HepG2 (cell line): ENCODE measurements around the gene HEPN1. TPM values are rescaled to one million over a fixed set of nuclear protein-coding genes. Genes with fewer than 3 reads are reported as not detected.
A peak's percentile ranks its signal among the peaks of the same experiment; 100 is the strongest.

ENCODE experiments used
- AGO1 ChIP-seq: fragments of 200-400 bp; formaldehyde crosslinking; IDR thresholded peaks from 2 replicates; pipeline ENCODE4 v1.6.1; 2017; ENCODE audit warnings: mild to moderate bottlenecking, low read depth, low read length, moderate library complexity; ENCODE audit not compliant: poor library complexity, severe bottlenecking
- ATAD3A ChIP-seq: sonication (generic); formaldehyde crosslinking; IDR thresholded peaks from 2 replicates; pipeline ENCODE4 v1.4.0; 2020; ENCODE audit warnings: missing genetic modification reagents
- BCL6 ChIP-seq: IDR thresholded peaks from 2 replicates; pipeline ENCODE4 v1.6.1; 2016; ENCODE audit warnings: missing genetic modification reagents, missing compliant biosample characterization
- CEBPG ChIP-seq: IDR thresholded peaks from 2 replicates; pipeline ENCODE4 v1.6.1; 2016
- ELF3 ChIP-seq: IDR thresholded peaks from 2 replicates; pipeline ENCODE4 v1.6.1; 2016; ENCODE audit warnings: missing genetic modification reagents, missing compliant biosample characterization
- FOXK2 ChIP-seq: fragments of 450-650 bp; IDR thresholded peaks from 2 replicates; pipeline ENCODE4 v1.6.1; 2016
- NR2F2 ChIP-seq: IDR thresholded peaks from 2 replicates; pipeline ENCODE4 v1.6.1; 2012; ENCODE audit warnings: low read depth, inconsistent platforms, borderline replicate concordance
- RARA ChIP-seq: IDR thresholded peaks from 2 replicates; pipeline ENCODE4 v1.6.1; 2016; ENCODE audit warnings: missing genetic modification reagents, missing compliant biosample characterization
- RBAK ChIP-seq: sonication (generic); formaldehyde crosslinking; IDR thresholded peaks from 2 replicates; pipeline ENCODE4 v1.5.1; 2020; ENCODE audit warnings: mild to moderate bottlenecking, missing genetic modification reagents
- RBFOX2 ChIP-seq: fragments of 200-400 bp; formaldehyde crosslinking; IDR thresholded peaks from 2 replicates; pipeline ENCODE4 v1.6.1; 2017; ENCODE audit warnings: low read depth, mild to moderate bottlenecking, low read length
- RXRB ChIP-seq: IDR thresholded peaks from 2 replicates; pipeline ENCODE4 v1.6.1; 2016; ENCODE audit warnings: borderline replicate concordance, missing genetic modification reagents, missing compliant biosample characterization
- SMC3 ChIP-seq: IDR thresholded peaks from 2 replicates; pipeline ENCODE4 v1.6.1; 2011; ENCODE audit warnings: low read length, improper control_type of control experiment
- SNAPC2 ChIP-seq: sonication (generic); formaldehyde crosslinking; IDR thresholded peaks from 2 replicates; pipeline ENCODE4 v1.8.1; 2022; ENCODE audit warnings: mild to moderate bottlenecking, missing genetic modification reagents
- THAP11 ChIP-seq: IDR thresholded peaks from 2 replicates; pipeline ENCODE4 v1.6.1; 2016; ENCODE audit warnings: missing biosample characterization, missing genetic modification reagents
- XBP1 ChIP-seq: sonication (generic); formaldehyde crosslinking; IDR thresholded peaks from 2 replicates; pipeline ENCODE4 v1.5.0; 2020; ENCODE audit warnings: missing genetic modification reagents
- YEATS4 ChIP-seq: sonication (generic); formaldehyde crosslinking; IDR thresholded peaks from 2 replicates; pipeline ENCODE4 v1.4.0; 2020; ENCODE audit warnings: missing genetic modification reagents, borderline replicate concordance
- ZBTB7B ChIP-seq: sonication (generic); formaldehyde crosslinking; IDR thresholded peaks from 2 replicates; pipeline ENCODE4 v1.4.0; 2020; ENCODE audit warnings: missing genetic modification reagents
- ZNF160 ChIP-seq: sonication (generic); formaldehyde crosslinking; IDR thresholded peaks from 2 replicates; pipeline ENCODE4 v1.8.0; 2022; ENCODE audit warnings: mild to moderate bottlenecking, inconsistent platforms, missing genetic modification reagents
- ZNF225 ChIP-seq: sonication (generic); formaldehyde crosslinking; IDR thresholded peaks from 2 replicates; pipeline ENCODE4 v1.4.0; 2020; ENCODE audit warnings: mild to moderate bottlenecking, missing genetic modification reagents
- ZNF44 ChIP-seq: sonication (generic); formaldehyde crosslinking; IDR thresholded peaks from 2 replicates; pipeline ENCODE4 v1.5.1; 2020; ENCODE audit warnings: mild to moderate bottlenecking, missing genetic modification reagents
- polyA plus RNA-seq, 8 experiments: library from polyadenylated mRNA; depleted of rRNA in 3 of 8; stranded (reverse) in 7 of 8; unstranded in 1 of 8; fragments of >200 nt; fragmentation: Illumina TruSeq in 4 of 8; extraction: Trizol in 4 of 8; gene quantifications; 2 replicates each; pipeline versions ENCODE4 v1.2.1 to v1.2.3, GENCODE V29; 2011 to 2016; ENCODE audit warnings: low read depth in 4 of 8, missing spikeins in 1 of 8, mixed read lengths in 1 of 8; ENCODE audit not compliant: insufficient read depth in 1 of 8
- total RNA-seq, 5 experiments: library from RNA; depleted of rRNA; stranded (reverse); fragments of >200 nt; fragmentation: Illumina TruSeq; extraction: Trizol; gene quantifications; 2 replicates each; pipeline ENCODE4 v1.2.3, GENCODE V29; 2016; ENCODE audit warnings: low read depth in 1 of 5
- TF ChIP-seq, protein P1 (sequence below): IDR thresholded peaks from 2 replicates; pipeline ENCODE4 v1.6.1; 2012; ENCODE audit warnings: low read length, improper control_type of control experiment
- TF ChIP-seq, protein P2 (sequence below): sonication (generic); formaldehyde crosslinking; IDR thresholded peaks from 2 replicates; pipeline ENCODE4 v1.4.0; 2020; ENCODE audit warnings: missing genetic modification reagents
- TF ChIP-seq, protein P3 (sequence below): IDR thresholded peaks from 2 replicates; pipeline ENCODE4 v1.6.1; 2018; ENCODE audit warnings: missing genetic modification reagents
- TF ChIP-seq, protein P4 (sequence below): sonication (generic); formaldehyde crosslinking; IDR thresholded peaks from 2 replicates; pipeline ENCODE4 v1.5.1; 2020; ENCODE audit warnings: mild to moderate bottlenecking, missing genetic modification reagents, borderline replicate concordance
- TF ChIP-seq, protein P5 (sequence below): sonication (generic); formaldehyde crosslinking; IDR thresholded peaks from 2 replicates; pipeline ENCODE4 v1.5.0; 2020; ENCODE audit warnings: missing genetic modification reagents

HEPN1 gene
- total and polyA plus RNA-seq, 2 of the 13 experiments (the other 11 are each of a cell fraction or from before 2014, with no cell fraction given): not detected

DNA sequence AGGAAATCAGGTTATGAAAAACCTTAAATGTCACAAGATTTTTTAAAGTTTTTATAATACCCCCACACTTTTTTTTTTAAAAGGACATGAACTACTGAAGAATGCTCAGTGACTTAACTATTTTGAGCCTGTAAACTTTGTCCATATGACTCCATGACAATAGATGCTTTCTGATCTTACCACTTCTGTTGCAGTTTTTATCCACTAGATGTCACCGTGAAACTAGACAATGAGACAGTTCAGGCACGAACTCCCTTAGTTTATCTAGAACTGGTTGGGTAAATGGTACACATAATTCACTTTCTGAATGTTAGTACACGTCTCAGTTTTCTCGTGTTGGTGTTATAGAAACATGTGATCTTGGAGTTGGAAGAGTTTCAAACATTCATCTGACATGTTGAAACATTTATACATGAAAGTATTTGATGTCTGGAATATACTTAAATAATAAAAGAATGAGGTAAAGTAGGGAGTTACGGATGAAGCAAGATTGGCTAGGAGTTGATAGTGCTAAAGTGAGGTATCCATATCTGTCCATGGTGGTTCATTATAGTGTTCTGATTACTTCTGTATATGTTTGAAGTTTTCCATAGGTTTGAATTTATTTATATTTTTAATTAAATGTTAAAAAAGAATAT is 43.0 kb downstream of the HEPN1 start (continued):
- TF ChIP-seq, protein P1, sequence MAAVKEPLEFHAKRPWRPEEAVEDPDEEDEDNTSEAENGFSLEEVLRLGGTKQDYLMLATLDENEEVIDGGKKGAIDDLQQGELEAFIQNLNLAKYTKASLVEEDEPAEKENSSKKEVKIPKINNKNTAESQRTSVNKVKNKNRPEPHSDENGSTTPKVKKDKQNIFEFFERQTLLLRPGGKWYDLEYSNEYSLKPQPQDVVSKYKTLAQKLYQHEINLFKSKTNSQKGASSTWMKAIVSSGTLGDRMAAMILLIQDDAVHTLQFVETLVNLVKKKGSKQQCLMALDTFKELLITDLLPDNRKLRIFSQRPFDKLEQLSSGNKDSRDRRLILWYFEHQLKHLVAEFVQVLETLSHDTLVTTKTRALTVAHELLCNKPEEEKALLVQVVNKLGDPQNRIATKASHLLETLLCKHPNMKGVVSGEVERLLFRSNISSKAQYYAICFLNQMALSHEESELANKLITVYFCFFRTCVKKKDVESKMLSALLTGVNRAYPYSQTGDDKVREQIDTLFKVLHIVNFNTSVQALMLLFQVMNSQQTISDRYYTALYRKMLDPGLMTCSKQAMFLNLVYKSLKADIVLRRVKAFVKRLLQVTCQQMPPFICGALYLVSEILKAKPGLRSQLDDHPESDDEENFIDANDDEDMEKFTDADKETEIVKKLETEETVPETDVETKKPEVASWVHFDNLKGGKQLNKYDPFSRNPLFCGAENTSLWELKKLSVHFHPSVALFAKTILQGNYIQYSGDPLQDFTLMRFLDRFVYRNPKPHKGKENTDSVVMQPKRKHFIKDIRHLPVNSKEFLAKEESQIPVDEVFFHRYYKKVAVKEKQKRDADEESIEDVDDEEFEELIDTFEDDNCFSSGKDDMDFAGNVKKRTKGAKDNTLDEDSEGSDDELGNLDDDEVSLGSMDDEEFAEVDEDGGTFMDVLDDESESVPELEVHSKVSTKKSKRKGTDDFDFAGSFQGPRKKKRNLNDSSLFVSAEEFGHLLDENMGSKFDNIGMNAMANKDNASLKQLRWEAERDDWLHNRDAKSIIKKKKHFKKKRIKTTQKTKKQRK: no peak
- peak; percentile 85 for TF ChIP-seq SMC3
- 0 out of 2 replicates have a peak, but pooled peaks have one; percentile 31 for TF ChIP-seq CEBPG (CRISPR knock-in tag)
- no peak for TF ChIP-seq BCL6 (CRISPR knock-in tag)
- TF ChIP-seq, protein P2, sequence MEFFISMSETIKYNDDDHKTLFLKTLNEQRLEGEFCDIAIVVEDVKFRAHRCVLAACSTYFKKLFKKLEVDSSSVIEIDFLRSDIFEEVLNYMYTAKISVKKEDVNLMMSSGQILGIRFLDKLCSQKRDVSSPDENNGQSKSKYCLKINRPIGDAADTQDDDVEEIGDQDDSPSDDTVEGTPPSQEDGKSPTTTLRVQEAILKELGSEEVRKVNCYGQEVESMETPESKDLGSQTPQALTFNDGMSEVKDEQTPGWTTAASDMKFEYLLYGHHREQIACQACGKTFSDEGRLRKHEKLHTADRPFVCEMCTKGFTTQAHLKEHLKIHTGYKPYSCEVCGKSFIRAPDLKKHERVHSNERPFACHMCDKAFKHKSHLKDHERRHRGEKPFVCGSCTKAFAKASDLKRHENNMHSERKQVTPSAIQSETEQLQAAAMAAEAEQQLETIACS (CRISPR knock-in tag): no peak
- no peak for TF ChIP-seq RBAK
- TF ChIP-seq RBFOX2: no peak
- TF ChIP-seq, protein P3, sequence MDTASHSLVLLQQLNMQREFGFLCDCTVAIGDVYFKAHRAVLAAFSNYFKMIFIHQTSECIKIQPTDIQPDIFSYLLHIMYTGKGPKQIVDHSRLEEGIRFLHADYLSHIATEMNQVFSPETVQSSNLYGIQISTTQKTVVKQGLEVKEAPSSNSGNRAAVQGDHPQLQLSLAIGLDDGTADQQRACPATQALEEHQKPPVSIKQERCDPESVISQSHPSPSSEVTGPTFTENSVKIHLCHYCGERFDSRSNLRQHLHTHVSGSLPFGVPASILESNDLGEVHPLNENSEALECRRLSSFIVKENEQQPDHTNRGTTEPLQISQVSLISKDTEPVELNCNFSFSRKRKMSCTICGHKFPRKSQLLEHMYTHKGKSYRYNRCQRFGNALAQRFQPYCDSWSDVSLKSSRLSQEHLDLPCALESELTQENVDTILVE: no peak
- TF ChIP-seq RARA (CRISPR knock-in tag): no peak
- TF ChIP-seq ELF3 (CRISPR knock-in tag): peak; percentile 41; the same call in 1 of the 2 replicates
- TF ChIP-seq THAP11 (CRISPR knock-in tag): 0 out of 2 replicates have a peak, but pooled peaks have one; percentile 24
- TF ChIP-seq, protein P4, sequence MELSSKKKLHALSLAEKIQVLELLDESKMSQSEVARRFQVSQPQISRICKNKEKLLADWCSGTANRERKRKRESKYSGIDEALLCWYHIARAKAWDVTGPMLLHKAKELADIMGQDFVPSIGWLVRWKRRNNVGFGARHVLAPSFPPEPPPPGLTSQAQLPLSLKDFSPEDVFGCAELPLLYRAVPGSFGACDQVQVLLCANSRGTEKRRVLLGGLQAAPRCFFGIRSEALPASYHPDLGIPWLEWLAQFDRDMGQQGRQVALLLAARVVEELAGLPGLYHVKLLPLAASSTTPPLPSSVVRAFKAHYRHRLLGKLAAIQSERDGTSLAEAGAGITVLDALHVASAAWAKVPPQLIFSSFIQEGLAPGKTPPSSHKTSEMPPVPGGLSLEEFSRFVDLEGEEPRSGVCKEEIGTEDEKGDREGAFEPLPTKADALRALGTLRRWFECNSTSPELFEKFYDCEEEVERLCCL: no peak
- TF ChIP-seq SNAPC2 (CRISPR knock-in tag): no peak
- no peak for TF ChIP-seq ZNF160 (CRISPR knock-in tag)
- no peak for TF ChIP-seq ATAD3A (CRISPR knock-in tag)
- no peak for TF ChIP-seq ZNF44
- peak; percentile 29; the same call in 1 of the 2 replicates for TF ChIP-seq RXRB
- TF ChIP-seq YEATS4 (CRISPR knock-in tag): no peak
- no peak for TF ChIP-seq XBP1 (CRISPR knock-in tag)
- no peak for TF ChIP-seq ZBTB7B (CRISPR knock-in tag)
- TF ChIP-seq ZNF225 (CRISPR knock-in tag): no peak
- TF ChIP-seq, protein P5, sequence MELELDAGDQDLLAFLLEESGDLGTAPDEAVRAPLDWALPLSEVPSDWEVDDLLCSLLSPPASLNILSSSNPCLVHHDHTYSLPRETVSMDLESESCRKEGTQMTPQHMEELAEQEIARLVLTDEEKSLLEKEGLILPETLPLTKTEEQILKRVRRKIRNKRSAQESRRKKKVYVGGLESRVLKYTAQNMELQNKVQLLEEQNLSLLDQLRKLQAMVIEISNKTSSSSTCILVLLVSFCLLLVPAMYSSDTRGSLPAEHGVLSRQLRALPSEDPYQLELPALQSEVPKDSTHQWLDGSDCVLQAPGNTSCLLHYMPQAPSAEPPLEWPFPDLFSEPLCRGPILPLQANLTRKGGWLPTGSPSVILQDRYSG (CRISPR knock-in tag): no peak
- no peak for TF ChIP-seq AGO1
- TF ChIP-seq NR2F2: no peak
- TF ChIP-seq FOXK2: no peak
